PC-9 (cell line): Measurements from ENCODE around the gene VSIG10. TPM values are rescaled to one million over a fixed set of nuclear protein-coding genes. Genes with fewer than 3 reads are reported as not detected.
A peak's percentile ranks its signal among the peaks of the same experiment; 100 is the strongest.

Source experiments
- BruUV-seq: library from RNA; stranded (reverse); fragments of 400-500 nt; replicated peaks from 2 replicates; lab custom pipeline; 2021; lab: Mats Ljungman, UMichigan
- CTCF ChIA-PET: fragments of 300-600 bp; sonication (Branson Sonifier 250); formaldehyde crosslinking; loops from one replicate; lab custom pipeline; 2022; ENCODE audit warnings: antibody characterized with exemption; lab: Charles Lee
- POLR2A ChIA-PET: fragments of 300-600 bp; sonication (Branson Sonifier 250); formaldehyde crosslinking; loops from one replicate; lab custom pipeline; 2022; ENCODE audit warnings: antibody characterized with exemption; ENCODE audit not compliant: unreplicated experiment; lab: Charles Lee
- DNase-seq, 2 experiments: peaks; one replicate each; pipeline versions ENCODE4 v3.0.0 to v3.0.0-alpha.2; 2015 to 2022; ENCODE audit warnings: mixed read lengths in 1 of 2
- H2AFZ ChIP-seq: fragments of 200-600 bp; sonication (generic); 2 replicates; pipeline ENCODE4 v1.8.1; 2017; ENCODE audit warnings: antibody characterized with exemption
- H3F3A ChIP-seq: fragments of 200-600 bp; sonication (generic); 2 replicates; pipeline ENCODE4 v1.8.1; 2017; ENCODE audit warnings: antibody characterized with exemption, mild to moderate bottlenecking, low read depth; ENCODE audit not compliant: insufficient read depth
- H3K27ac ChIP-seq: fragments of 200-600 bp; sonication (generic); 2 replicates; pipeline ENCODE4 v1.6.1; 2016; ENCODE audit warnings: mixed run types
- H3K27me3 ChIP-seq: fragments of 200-600 bp; sonication (generic); 2 replicates; pipeline ENCODE4 v1.6.1; 2016; ENCODE audit warnings: low read depth, mixed run types; ENCODE audit not compliant: insufficient read depth
- H3K36me3 ChIP-seq: fragments of 200-600 bp; sonication (generic); 2 replicates; pipeline ENCODE4 v1.6.1; 2016; ENCODE audit warnings: low read depth, mixed run types
- H3K4me1 ChIP-seq: fragments of 200-600 bp; sonication (generic); replicated peaks from 2 replicates; pipeline ENCODE4 v1.6.1; 2016; ENCODE audit warnings: mixed run types; ENCODE audit not compliant: insufficient read depth
- H3K4me2 ChIP-seq: fragments of 200-600 bp; sonication (generic); 2 replicates; pipeline ENCODE4 v1.6.1; 2017; ENCODE audit warnings: mixed run types
- H3K4me3 ChIP-seq: fragments of 200-600 bp; sonication (generic); 2 replicates; pipeline ENCODE4 v1.6.1; 2016; ENCODE audit warnings: mixed run types
- H3K79me2 ChIP-seq: fragments of 200-600 bp; sonication (generic); 2 replicates; pipeline ENCODE4 v1.6.1; 2017; ENCODE audit warnings: low read depth, mixed run types
- H3K9me2 ChIP-seq: fragments of 200-600 bp; sonication (generic); 2 replicates; pipeline ENCODE4 v1.8.1; 2017; ENCODE audit warnings: mild to moderate bottlenecking; ENCODE audit not compliant: insufficient read depth
- H3K9me3 ChIP-seq: fragments of 200-600 bp; sonication (generic); 2 replicates; pipeline ENCODE4 v1.8.1; 2016; ENCODE audit warnings: low read depth; ENCODE audit not compliant: insufficient read depth
- H4K20me1 ChIP-seq: fragments of 200-600 bp; sonication (generic); 2 replicates; pipeline ENCODE4 v1.8.1; 2017; ENCODE audit not compliant: insufficient read depth
- CTCF ChIP-seq: fragments of 200-600 bp; sonication (generic); conservative IDR thresholded peaks from 2 replicates; pipeline ENCODE4 v1.6.1; 2017; ENCODE audit warnings: mixed run types, antibody characterized with exemption, mild to moderate bottlenecking, moderate library complexity
- EZH2 ChIP-seq: fragments of 200-600 bp; sonication (generic); IDR thresholded peaks from 2 replicates; pipeline ENCODE4 v1.8.0; 2017; ENCODE audit warnings: antibody characterized with exemption, low read depth
- intact Hi-C: fragments of 100-400 bp; cut with micrococcal nuclease; formaldehyde crosslinking; loops from one replicate; pipeline ENCODE4 v1.10.0; 2022; ENCODE audit not compliant: unreplicated experiment
- total RNA-seq: library from RNA; stranded (reverse); gene quantifications from 2 replicates; pipeline ENCODE4 v1.2.3, GENCODE V29; 2021

The VSIG10 gene
- total RNA-seq, 1 experiment from 2014 or later = 45.7 TPM

DNA sequence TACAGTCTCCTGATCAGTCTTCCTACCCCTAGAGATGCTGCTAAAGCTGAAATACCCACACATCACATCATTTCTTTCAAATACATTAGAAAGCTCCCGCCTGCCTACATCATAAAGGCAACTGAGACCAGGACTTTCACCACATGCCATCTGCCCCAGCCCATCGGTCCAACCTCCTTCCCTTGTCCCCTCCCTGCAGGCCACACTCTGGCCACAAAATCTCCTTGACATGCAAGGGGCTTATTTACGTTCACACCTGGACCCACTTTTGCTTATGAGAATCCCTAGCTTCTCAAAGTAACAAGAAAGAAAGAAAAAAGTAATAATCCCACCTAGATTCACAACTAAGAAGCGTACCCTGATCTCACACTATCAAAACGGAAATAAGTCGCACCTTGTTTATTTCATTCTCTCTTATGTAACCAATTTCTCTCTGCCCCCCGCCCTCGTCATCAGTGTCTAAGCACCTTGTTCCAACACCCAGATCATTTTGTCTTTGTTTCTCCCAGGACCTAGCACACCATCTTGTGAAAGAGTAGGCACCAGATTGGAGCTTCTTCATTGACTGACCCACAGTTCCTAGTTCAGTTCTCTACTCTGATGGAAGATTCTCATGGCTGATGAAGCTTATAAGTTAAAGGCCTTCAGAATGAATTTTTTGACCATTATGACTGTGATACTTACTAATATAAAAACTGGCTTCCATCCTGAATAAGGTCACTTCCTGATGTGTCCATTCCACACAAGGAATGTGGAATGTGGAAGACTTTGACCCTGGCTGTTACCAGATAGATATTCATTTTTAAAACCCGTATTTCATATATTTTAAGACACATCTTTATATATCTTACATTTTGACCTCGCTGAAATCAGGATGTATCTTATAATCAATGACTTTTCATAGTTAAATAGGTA, 50.5 kb downstream of the VSIG10 start:
- Histone ChIP-seq H3K4me1 (peaks cover 40% of the 10 kb centered on the region), H3K27ac (peak overlapping the region; percentile 84), H3K9me2 (no peaks in the 10 kb centered on the region), H3K9me3 (no peaks in the 10 kb centered on the region), H2AFZ (no peak overlapping the region), H3K4me3 (no peak overlapping the region), H3K27me3 (no peaks in the 10 kb centered on the region), H3F3A (peaks cover 46% of the 10 kb centered on the region; the same call in 1 of the 2 replicates), H3K79me2 (peaks cover 34% of the 10 kb centered on the region), H3K4me2 (peak overlapping the region; percentile 49), H3K36me3 (peaks cover 17% of the 10 kb centered on the region), H4K20me1 (no peaks in the 10 kb centered on the region)
- TF ChIP-seq EZH2 = no peak
- no peak for TF ChIP-seq CTCF
- CTCF ChIA-PET = interaction anchor here (0.6 to 1.0 kb wide), 2 partner anchors 10 to 85 kb away, joined by 5 to 8 read pairs; no protein-coding TSS in a partner anchor
- BruUV-seq = no TSS peak
- DNase-seq = no peak
- POLR2A ChIA-PET = interaction anchor here (0.6 kb wide), 1 partner anchor 9 kb away, joined by 6 read pairs; no protein-coding TSS in a partner anchor
- intact Hi-C loops = loop anchor here (2.0 kb wide), 2 partner anchors 49 to 85 kb away; partner anchors contain the start of gene KSR2

- BruUV-seq = TSS peak; percentile 85
- H3K79me2 ChIP-seq = peaks cover 28% of the 10 kb centered on the region
- no peaks in the 10 kb centered on the region for H3K9me2 ChIP-seq
- no peaks in the 10 kb centered on the region for H3K9me3 ChIP-seq
- peaks cover 40% of the 10 kb centered on the region for H3K4me1 ChIP-seq
- H3K36me3 ChIP-seq = peaks cover 17% of the 10 kb centered on the region
- H3K27me3 ChIP-seq = no peaks in the 10 kb centered on the region
- ChIA-PET POLR2A (no interaction called here), CTCF (interaction anchor here (0.5 to 1.0 kb wide), 2 partner anchors 11 to 91 kb away, joined by 8 read pairs; no protein-coding TSS in a partner anchor)
- H4K20me1 ChIP-seq = no peaks in the 10 kb centered on the region
- H3F3A ChIP-seq = peaks cover 46% of the 10 kb centered on the region; the same call in 1 of the 2 replicates
- peak overlapping the region; percentile 65 for H3K4me2 ChIP-seq
- intact Hi-C loops = loop anchor here (1.0 to 2.0 kb wide), 3 partner anchors 9 to 84 kb away; partner anchors contain the start of genes KSR2 and WSB2
- DNase-seq = peak; percentile 88 to 97
- H2AFZ ChIP-seq = no peak overlapping the region
- H3K4me3 ChIP-seq = peak overlapping the region; percentile 31; the same call in 1 of the 2 replicates
- no peak for TF ChIP-seq CTCF
- no peak for TF ChIP-seq EZH2
- peak overlapping the region; percentile 84 for H3K27ac ChIP-seq
These were observed 51.3 kb downstream of the VSIG10 start for GRCh38 chr12:118052324-118053070.
